Measurements from ENCODE around the gene MPRIP.

The MPRIP gene

DNA sequence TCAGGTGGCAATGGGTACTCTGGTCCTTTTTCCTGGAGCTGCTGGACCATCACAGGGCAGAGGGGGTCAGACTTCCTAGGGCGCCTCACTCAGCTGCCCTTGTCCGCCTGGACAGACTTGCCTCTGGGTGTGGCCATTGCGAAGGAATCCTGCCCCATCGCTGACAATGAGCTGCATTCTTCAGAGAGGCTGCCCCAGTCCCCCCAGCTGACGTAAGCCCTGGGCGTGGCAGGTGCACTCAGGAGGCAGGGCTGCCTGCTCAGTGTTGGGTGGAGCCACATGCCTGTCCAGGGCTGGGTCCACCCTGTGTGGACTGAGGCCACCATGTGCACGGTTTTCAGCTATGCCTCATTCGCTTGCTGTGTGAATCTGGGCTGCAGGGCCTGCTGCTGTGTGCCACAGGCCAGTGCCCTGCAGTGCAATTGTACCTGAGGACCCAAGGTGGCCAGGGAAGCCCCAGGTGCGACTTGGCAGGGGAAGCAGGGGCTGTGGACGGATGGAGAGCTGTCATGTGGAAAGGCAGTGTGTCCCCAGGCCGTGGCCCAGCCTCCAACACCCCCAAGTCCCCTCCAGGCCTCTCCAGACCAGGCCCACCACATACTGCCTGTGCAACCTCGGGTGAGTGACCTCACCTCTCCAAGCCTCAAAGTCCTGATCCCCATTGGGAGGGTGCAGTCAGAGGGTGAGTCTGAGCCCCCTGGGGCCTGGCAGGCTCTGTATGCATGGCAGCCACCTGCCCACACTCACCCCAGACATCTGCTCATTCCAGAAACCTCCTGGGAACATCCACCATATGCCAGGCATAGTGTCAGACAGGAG lies 14.0 kb upstream of the MPRIP start:
- DNase-seq (ENCODE audit: low spot score) = peak; percentile 82

DNA sequence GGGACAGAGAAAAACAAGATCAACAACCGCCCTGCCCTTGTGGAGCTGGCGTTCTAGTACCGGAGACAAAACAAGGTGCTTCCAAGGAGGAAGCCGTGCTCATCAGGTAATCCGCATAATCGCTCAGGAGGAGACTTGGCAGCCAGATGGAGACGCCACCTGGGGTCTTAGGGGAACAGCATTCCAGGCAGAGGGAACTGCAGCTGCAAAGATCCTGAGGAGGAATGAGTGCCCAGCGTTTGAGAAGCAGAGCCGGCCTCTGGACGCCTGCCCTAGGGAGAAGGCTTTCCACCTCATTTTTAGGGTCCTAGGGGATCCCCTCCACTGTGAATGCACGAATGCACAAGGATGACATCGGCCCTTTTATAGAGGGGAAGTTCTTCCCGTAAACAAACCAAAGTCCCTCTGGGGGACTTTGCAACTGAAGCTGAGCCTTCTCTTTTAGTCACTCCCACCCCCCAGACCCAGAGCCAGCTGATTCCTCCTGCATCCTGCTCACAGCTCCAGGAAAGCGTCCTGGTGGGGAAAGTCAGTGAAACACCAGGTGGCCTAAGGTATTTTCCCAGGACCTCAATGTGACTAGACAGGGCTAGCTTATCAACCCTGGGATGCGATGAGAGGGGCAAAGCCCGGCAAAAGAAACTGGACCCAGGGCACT lies 13.2 kb upstream of the MPRIP start:
- DNase-seq (ENCODE audit: low spot score) = no peak

DNA sequence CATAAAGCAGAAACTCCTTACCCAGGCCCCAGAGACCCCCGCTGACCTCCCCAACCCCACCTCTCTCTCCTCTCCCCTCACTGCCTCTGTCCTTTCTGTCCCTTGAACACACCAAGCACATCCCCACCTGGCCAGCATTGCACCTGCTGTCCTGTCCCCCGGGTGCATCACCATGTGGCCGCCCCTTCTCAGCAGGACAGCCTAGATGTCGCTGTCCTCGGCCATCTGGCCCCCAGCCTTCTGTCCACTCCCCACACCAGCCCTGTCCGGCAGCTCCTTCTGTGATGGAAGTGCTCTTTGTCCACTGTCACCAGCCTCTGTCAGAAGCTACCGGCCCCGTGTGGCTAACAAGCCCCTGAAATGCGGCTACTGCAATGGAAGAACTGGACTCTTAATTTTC lies 12.3 kb upstream of the MPRIP start:
- no peak for DNase-seq (ENCODE audit: low spot score)

DNA sequence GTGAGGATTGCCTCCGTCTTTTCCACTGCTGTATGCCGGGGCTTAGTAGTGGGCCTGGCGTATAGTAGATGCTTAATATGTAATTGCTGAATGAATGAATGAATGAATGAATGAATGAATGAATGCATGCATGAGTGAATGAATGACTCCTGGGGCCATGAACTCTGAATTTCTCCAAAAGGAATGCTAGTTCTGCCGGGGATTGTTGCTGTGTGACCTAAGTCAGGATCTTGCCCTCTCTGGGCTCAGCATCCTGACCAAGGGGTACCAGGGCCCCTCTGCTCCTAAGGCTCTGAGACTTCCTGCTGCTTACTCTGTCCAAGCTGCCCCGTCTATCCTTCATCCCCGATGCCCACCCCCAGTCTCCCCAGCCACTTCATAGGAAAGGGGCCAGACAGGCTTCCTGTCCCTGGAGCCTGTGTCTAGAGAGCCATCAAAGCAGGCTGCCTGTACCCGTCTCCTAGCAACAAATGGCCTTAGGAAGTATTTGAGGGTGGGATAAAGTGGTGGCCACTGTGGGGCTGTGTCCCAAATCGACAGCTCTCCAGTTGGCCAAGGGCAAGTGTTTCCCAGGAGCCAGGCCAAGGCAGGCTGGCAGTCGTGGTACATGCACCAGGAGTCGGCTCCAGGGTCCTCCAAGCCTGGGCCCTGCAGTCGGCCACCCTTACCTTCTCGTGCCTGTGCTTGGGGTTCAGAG lies 11.6 kb upstream of the MPRIP start:
- DNase-seq (ENCODE audit: low spot score) = no peak

DNA sequence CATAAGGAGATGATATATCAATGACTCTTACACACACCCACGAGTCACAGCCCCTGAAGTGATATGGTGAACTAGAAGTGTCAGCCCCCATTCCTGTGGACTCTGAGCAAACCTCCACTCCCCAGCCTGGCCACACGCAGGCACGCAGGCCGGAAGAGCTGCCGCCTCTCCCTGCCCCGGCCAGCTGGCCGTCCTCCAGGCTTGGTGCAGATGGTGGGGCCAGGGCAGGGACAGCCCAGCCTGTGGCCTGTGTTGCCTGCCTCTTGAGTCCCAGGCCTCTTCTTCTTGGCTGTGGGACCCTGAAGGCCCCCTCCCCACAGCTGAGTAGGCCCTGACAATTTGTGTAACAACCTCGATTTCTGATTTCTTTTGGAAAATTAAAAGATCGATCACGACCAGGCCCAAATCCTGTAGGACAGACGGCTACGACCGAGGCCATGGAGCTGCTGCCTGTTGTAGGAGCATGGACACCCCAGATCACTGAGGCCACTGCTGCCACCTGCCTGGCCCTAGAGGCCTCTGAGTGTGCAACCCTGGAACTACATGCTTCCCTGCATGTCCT lies 10.0 kb upstream of the MPRIP start:
- DNase-seq (ENCODE audit: low spot score) = no peak

DNA sequence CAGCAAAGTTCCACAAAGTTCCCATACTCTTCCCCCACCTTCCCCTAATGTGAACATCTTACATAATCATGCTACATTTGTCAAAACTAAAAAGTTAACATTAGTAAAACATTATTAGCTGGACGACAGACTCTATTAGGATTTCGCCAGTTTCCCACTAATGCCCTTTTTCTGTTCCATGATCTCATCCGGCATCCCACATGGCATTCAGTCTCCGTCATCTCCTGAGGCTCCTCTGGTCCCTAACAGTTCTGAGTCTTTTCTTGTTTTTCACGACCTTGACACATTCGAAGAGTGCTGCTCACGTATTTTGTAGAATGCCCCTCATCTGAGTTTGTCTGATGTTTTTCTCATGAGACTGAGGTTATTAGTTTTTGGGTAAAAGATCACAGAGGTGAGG lies 8.8 kb upstream of the MPRIP start:
- DNase-seq (ENCODE audit: low spot score) = no peak

DNA sequence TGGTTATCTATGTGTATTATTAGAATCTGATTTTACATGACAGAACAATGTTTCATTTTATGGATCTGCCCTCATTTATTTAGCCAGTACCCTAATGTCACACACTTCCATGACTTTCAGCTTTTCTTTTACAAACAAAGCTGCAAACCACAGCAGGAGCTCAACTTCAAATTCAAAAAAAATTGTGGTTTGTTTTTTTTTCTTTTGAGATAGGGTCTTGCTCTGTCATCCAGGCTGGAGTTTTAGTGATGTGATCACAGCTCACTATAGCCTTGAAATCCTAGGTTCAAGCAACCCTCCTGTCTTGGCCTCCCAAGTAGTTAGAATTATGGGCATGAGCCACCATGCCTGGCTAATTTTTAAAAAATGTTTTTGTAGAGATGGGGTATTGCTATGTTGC lies 8.2 kb upstream of the MPRIP start:
- no peak for DNase-seq (ENCODE audit: low spot score)

DNA sequence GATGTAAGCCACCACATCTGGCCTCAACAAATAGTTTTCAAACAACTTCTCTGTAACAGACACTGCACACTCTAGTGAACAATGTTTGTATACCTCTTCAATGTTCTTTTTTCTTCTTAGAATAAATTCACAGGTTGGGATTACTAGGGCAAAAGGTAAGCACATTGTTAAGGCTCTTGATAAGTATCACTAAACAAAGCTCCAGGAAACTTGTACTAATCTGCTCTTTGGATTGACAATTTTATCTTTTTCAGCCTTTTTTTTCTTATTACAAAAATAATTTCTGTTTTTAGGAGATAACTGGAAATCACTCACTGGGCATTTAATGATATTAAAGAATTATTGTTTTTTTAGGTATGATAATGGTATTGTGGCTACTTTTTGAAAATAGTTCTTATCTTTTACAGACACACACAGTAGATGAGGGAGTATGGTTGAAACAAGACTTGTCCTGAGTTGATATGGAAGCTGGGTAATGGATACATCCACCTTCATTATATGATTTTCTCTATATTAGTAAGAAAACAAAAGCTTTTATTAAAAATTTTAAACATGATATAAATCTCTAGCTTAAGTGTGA lies 7.7 kb upstream of the MPRIP start:
- DNase-seq (ENCODE audit: low spot score) = no peak

DNA sequence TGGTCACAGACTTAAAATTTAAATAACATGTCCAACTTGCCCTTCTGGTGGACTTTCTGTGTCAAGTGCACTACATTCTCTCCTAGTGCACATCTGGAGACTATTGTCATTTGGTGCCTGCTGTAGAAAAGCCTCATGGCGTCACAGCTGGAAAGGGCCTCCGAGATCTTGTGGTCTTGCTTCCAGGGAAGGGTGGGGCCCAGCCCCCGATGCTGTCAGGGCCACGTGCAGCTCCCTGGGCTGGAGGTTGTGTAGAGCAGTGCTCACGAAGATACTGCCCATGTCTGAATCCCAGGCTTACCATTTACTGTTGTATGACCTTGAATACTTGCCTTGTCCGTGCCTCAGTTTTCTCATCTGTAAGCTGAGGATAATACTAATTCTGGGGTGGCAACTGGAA lies 6.8 kb upstream of the MPRIP start:
- DNase-seq (ENCODE audit: low spot score) = no peak

DNA sequence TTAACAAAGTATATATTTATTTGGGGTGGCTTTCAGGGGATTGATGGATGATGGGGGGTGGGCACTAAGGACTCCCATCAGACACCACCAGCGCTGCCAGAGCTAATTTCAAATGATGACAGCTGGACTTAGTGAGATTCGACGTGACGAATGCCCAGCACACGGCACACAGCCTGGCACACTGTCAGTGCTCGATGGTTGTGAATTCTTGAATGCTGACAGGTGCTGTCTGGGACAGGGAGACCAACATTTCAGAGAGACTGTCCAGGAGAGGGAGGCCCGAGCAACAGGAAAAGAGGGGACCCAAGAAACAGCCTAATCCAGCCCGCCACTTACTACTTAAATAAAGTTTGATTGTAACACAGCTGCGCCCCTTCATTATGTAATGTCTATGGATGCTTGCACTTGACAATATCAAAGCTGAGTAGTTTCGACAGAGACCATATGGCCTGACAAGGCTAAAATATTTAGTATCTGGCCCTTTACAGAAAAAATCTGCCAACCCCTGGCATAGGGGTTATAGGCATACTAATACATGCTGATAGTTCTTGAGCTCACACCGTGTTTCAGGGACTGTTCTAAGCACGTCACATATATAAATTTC lies 6.2 kb upstream of the MPRIP start:
- DNase-seq (ENCODE audit: low spot score) = no peak

DNA sequence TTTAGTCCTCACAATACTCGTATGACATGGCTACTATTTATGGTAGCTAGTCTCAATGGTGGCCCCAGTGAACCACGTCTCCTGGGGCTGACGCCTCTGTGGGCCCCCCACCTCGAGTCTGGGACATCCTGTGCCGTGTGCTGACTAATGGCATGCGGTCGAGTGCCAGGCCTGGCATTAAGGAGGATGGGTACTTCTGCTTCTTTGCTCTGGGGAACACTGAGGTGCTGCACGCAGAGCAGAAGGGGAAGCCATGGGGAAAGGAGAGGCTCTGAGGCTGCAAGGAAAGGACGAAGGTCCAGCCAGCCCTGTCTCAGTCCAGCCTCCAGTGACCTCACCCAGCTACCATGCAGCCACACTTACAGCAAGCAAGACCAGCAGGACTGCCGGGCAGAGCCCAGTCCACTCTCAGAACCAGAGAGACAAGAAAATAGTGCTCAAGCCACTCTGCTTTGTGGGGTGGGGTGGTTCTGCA lies 5.7 kb upstream of the MPRIP start:
- no peak for DNase-seq (ENCODE audit: low spot score)

DNA sequence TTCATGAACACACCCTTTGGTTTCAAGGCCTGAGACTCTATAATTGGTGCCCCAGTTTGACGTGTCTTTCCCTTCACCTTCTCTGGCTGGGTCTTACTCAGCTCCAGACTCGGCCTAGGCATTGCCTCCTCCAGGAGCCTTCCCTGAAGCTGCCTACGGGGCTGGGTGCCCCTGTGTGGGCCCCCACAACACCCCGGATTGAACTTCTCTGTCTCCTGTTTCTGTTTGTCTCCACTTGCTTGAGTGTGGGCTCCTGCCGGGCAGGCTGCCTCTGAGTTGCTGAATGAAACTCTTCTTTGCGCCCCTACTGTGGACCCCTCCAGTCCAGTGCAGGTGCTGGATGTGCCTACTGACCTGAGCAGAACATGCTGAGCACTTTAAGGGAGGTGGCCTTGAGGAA lies 2.3 kb upstream of the MPRIP start:
- no peak for DNase-seq (ENCODE audit: low spot score)

DNA sequence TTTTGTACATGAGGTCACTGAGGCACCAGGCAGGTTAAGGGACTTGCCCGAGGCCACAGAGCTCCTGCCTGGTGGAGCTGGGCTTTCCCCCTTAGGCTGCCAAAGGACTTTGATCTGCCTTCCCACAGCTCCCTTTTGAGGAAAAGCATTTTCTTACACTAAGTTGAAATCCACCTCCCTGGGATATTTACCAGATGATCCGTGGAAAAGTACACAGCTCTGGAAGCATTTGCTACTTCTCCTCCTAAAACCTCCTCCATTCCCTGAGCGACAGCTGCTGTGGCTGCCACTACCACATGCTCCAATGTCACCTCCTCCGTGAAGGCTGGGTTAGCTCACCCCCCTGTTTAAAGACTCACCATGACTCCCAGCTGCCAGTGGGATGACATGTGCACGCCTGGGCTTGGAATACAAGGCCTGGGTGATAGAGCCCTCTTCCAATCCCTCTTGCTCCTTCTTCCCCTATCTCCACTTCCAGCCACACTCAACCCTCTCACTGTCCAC lies 1.2 kb upstream of the MPRIP start:
- no peak for DNase-seq (ENCODE audit: low spot score)

DNA sequence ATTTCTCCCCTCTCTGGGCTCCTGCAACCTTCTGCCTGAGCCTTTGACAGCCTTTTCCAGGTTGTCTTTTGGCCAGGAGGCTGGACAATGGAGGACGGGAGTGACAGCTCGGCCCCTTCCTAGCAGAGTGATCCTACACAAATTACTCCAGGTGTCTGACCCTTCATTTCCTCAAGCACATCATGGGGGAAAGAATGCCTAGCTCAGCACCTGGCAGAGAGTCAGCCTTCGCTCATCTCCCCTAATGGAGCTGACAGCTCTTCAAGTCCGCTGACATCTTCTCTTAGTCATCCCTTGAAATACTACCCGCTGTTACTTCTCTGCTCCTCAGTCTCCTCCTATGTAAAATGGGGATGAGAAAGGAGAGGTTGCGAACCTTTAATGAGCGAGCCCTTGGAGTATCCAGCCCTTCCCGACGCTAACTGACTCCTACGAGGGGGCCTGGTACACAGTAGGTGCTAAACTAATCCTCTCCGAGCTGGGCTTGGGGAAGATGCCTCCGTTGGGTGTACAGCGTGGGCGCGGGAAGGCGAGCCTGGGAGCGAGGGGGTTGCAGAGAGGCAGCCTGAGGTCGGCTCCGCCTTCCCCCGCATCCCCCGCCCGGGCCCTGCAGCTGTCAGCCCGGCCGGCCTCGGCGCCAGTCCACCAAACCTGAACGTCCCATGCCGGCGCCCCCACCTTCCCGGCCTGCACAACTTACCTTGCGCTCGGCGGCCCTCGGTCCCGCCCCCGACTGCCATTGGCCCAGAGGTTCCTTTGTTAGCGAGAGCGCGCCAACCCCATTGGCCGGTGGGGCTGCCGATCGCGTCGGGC lies 480 bp upstream of the MPRIP start:
- peak; percentile 97 for DNase-seq (ENCODE audit: low spot score)

DNA sequence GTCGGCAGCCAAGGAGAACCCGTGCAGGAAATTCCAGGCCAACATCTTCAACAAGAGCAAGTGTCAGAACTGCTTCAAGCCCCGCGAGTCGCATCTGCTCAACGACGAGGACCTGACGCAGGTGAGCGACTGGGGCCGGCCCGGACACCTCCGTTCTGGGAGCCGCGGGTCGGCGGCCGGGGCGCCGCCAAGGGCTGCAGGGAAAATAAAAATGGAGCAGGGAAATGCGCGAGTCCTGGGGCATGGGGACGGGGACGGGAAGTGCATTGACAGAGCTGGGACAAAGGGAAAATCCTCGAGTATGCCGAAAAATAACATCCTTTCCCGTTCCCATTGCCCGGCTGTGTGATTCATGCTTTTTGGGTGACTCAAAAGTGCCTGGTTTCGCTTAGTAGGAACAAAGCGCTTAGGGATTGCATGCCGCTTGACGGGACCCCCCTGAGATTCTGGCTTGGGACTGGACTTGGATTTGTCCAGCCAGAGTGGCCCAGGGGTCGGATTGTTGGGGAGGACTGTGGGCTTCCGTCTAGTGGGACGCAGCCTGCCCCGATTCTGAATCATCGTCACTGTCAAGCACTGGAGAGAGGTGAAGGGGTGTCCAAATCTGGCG lies 699 bp downstream of the MPRIP start:
- DNase-seq (ENCODE audit: low spot score) = no peak

DNA sequence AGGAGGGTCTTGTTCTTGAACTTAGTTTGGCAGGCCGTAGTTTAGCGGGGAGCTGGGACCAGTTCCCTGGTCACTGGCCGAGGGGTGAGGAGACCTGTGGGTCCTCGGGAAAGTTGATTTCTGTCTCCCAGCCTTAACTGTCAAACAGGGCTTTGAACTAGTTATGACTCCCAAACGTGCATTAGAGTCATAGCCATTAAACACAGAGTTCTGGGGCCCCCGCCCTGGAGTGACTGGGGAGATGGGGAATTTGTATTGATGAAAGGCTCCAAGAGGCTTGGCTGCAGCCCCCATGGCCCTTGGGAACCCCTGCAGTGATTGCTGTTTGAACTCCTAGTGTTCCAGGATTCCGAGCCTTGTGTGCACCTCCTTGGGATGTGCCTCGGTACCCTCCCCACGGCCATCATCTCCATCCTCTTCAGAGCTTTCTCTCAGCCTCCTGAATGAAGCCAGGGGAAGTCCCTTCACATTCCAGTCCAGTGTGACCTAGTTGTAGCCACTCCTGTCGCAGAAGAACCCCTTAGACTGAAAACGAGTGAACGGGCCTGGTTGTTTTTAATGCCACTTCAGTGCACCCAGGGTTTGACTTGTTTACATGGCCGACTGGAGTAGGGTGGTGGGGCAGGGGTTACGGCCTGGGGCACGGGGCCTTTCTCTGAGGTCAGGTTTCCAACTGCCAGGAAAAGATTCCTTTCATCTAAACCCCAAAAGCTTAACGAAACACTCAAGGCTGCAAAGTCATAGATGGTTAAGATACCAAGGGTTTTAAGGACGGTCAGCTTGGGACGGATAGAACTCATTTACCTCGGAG lies 1.4 kb downstream of the MPRIP start:
- DNase-seq (ENCODE audit: low spot score) = no peak

DNA sequence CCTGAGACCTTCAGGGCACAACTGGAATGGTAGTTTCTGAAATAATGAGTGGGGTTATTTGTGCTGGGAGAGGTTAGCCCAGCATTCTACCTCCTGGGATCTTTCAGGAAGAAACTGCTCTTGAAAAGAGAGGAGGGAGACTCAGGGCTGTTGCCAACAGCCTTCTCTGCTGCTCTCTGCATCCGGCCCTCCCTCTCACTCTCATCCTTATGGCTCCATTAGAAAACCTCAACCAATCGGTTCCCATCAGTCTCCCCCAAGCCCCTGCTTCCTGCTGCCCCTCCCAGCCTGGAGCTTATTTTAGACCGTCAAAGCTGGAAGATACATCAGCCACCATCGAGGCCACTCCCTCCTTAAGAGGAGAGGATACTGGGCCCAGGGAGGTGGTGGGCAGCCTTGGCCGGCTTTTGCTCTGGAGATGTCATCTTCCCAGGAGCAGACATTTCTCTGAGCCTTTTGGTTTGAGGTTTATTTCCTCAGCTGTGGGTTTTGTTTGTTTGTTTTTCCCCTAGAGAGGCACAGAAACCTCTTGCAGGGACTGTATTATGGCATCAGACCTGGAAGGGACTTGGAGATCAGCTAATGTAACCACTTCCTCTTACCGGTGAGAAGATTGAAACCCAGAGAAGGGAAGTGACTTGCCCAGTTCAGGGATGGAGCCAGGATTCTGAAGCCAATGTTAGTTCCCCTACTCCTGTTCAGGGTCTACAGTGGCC lies 2.7 kb downstream of the MPRIP start:
- DNase-seq (ENCODE audit: low spot score) = no peak

DNA sequence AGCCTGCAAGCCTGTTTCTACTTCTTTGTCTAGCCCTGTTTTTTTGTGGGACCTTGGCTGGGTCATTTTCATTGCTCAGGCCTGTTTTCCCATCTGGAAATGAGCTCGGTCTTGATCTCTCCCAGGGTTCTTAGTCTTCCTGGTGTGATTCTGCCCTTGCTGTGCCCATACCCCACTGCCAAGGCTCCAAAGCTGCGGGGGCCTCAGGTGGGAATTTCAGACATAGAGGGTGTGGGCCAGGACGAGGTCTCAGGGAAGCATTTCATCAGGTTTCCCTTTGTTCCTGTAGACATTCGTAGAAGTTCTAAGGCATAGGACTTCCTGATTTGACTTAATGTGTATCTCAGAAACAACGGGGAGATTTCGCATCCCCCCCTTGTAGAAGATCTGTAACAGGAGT lies 5.8 kb downstream of the MPRIP start:
- no peak for DNase-seq (ENCODE audit: low spot score)
